Occipital lobe (tissue), 2 donors: Measurements from ENCODE around the gene TRIL. TPM values are rescaled to one million over a fixed set of nuclear protein-coding genes. Genes with fewer than 3 reads are reported as not detected.

Source experiments
- DNase-seq: peaks from one replicate; lab custom pipeline; 2025; lab: John Stamatoyannopoulos, UW
- total RNA-seq: library from RNA; depleted of rRNA; stranded (reverse); fragments of >200 nt; gene quantifications from one replicate; pipeline ENCODE4 v1.2.3, GENCODE V29; 2014

TRIL gene
- total RNA-seq = 10.9 TPM

GRCh38 chr7:28958235-28958979 lies at the start of gene TRIL:
TRIL (minus strand) TSS chr7:28958330; CDS start chr7:28958046, 284 bp downstream.
- peak; percentile 31 for DNase-seq

- DNase-seq = no peak
Measured at GRCh38 chr7:29007127-29007526, 49.0 kb upstream of the TRIL start.

GRCh38 chr7:29005829-29006228 lies 47.7 kb upstream of the TRIL start:
- DNase-seq = no peak

- no peak for DNase-seq
Measured at GRCh38 chr7:29005406-29005805, 47.3 kb upstream of the TRIL start.

- no peak for DNase-seq
Measured at GRCh38 chr7:29003703-29004102, 45.6 kb upstream of the TRIL start.

- DNase-seq = no peak
Measured at GRCh38 chr7:29000717-29001076, 42.6 kb upstream of the TRIL start.

- no peak for DNase-seq
Measured at GRCh38 chr7:28999895-29000716, 42.0 kb upstream of the TRIL start.

- no peak for DNase-seq
Measured at GRCh38 chr7:28999427-28999826, 41.3 kb upstream of the TRIL start.

- no peak for DNase-seq
Measured at GRCh38 chr7:28998105-28998504, 40.0 kb upstream of the TRIL start.

GRCh38 chr7:28996836-28997235 lies 38.7 kb upstream of the TRIL start:
- DNase-seq = no peak

- DNase-seq = no peak
Measured at GRCh38 chr7:28993371-28993770, 35.2 kb upstream of the TRIL start.

- no peak for DNase-seq
Measured at GRCh38 chr7:28992798-28993197, 34.7 kb upstream of the TRIL start.

- no peak for DNase-seq
Measured at GRCh38 chr7:28990200-28990960, 32.2 kb upstream of the TRIL start.

GRCh38 chr7:28989211-28989980 lies 31.3 kb upstream of the TRIL start:
- no peak for DNase-seq

GRCh38 chr7:28988810-28989209 lies 30.7 kb upstream of the TRIL start:
- DNase-seq = no peak

- no peak for DNase-seq
Measured at GRCh38 chr7:28988091-28988490, 30.0 kb upstream of the TRIL start.

GRCh38 chr7:28986765-28987110 lies 28.6 kb upstream of the TRIL start:
- DNase-seq = no peak

- no peak for DNase-seq
Measured at GRCh38 chr7:28986028-28986764, 28.1 kb upstream of the TRIL start.

- peak; percentile 59 for DNase-seq
Measured at GRCh38 chr7:28984631-28985030, 26.5 kb upstream of the TRIL start.

GRCh38 chr7:28984217-28984616 lies 26.1 kb upstream of the TRIL start:
- no peak for DNase-seq
